Fibroblast of lung (primary cell): ENCODE data around the gene CYB561D2. TPM values are rescaled to one million over a fixed set of nuclear protein-coding genes. Genes with fewer than 3 reads are reported as not detected.

ENCODE experiments used
- DNase-seq, 2 donors: peaks; one replicate each; pipeline versions ENCODE4 v3.0.0 to v3.0.0-alpha.2; 2010; ENCODE audit warnings: low read depth in 2 of 2
- H2AFZ ChIP-seq: 2 replicates; pipeline ENCODE4 v1.5.1; 2012; ENCODE audit warnings: low read length, control low read depth, inconsistent platforms
- H3K27ac ChIP-seq: 2 replicates; pipeline ENCODE4 v1.5.1; 2011; ENCODE audit warnings: low read length, control low read depth; ENCODE audit not compliant: insufficient read depth
- H3K27me3 ChIP-seq: 2 replicates; pipeline ENCODE4 v1.5.1; 2011; ENCODE audit warnings: mild to moderate bottlenecking, low read length; ENCODE audit not compliant: control insufficient read depth, insufficient read depth
- H3K36me3 ChIP-seq: 2 replicates; pipeline ENCODE4 v1.5.1; 2011; ENCODE audit warnings: low read length; ENCODE audit not compliant: control insufficient read depth, insufficient read depth
- H3K4me1 ChIP-seq: 2 replicates; pipeline ENCODE4 v1.5.1; 2011; ENCODE audit warnings: low read length; ENCODE audit not compliant: control insufficient read depth, insufficient read depth; ENCODE audit errors: extremely low read depth
- H3K4me2 ChIP-seq: 2 replicates; pipeline ENCODE4 v1.5.1; 2011; ENCODE audit warnings: low read length, control low read depth; ENCODE audit not compliant: insufficient read depth; ENCODE audit errors: extremely low read depth
- H3K4me3 ChIP-seq, 4 experiments: fragments of 200-600 bp in 1 of 4; sonication (generic) in 1 of 4; replicated peaks in 1 of 4; 2 replicates each; pipeline ENCODE4 v1.5.1; 2011 to 2016; ENCODE audit warnings: low read length in 4 of 4, low read depth in 3 of 4, mild to moderate bottlenecking in 3 of 4, control low read depth in 2 of 4, inconsistent platforms in 1 of 4, mixed read lengths in 1 of 4; ENCODE audit not compliant: insufficient read depth in 1 of 4; ENCODE audit errors: control extremely low read depth in 1 of 4
- H3K79me2 ChIP-seq: 2 replicates; pipeline ENCODE4 v1.5.1; 2012; ENCODE audit warnings: mild to moderate bottlenecking, low read length, inconsistent platforms; ENCODE audit not compliant: control insufficient read depth, insufficient read depth
- H3K9ac ChIP-seq: 2 replicates; pipeline ENCODE4 v1.5.1; 2011; ENCODE audit warnings: mild to moderate bottlenecking, low read length, control low read depth; ENCODE audit not compliant: insufficient read depth
- H3K9me3 ChIP-seq: 2 replicates; pipeline ENCODE4 v1.5.1; 2012; ENCODE audit warnings: low read depth, low read length; ENCODE audit not compliant: control insufficient read depth, insufficient read depth
- H4K20me1 ChIP-seq: 2 replicates; pipeline ENCODE4 v1.5.1; 2011; ENCODE audit warnings: low read length; ENCODE audit not compliant: control insufficient read depth, insufficient read depth; ENCODE audit errors: extremely low read depth
- EZH2 ChIP-seq: IDR thresholded peaks from 2 replicates; pipeline ENCODE4 v1.5.1; 2012; ENCODE audit warnings: low read length, control low read depth, mild to moderate bottlenecking; ENCODE audit errors: missing control alignments
- polyA plus RNA-seq, 2 donors: library from polyadenylated mRNA; depleted of rRNA in 1 of 2; stranded (reverse) in 1 of 2; unstranded in 1 of 2; fragments of >200 nt; gene quantifications; 2 replicates each; pipeline ENCODE4 v1.2.1, GENCODE V29; 2011 to 2012; ENCODE audit warnings: missing spikeins in 1 of 2
- total RNA-seq: library from RNA; depleted of rRNA; stranded (reverse); fragments of >200 nt; gene quantifications from 2 replicates; pipeline ENCODE4 v1.2.1, GENCODE V29; 2014
- TF ChIP-seq, protein P1 (sequence below), 2 donors: IDR thresholded peaks in 1 of 2; conservative IDR thresholded peaks in 1 of 2; 1 replicate in 1 of 2; 2 replicates in 1 of 2; pipeline ENCODE4 v1.5.1; 2011 to 2012; ENCODE audit warnings: low read length in 2 of 2, control low read depth in 1 of 2, inconsistent platforms in 1 of 2, low read depth in 1 of 2, mild to moderate bottlenecking in 1 of 2

The CYB561D2 gene
- total and polyA plus RNA-seq, 2 donors (not counting 1 experiment from before 2014, with no cell fraction given): 16.4 to 28.6 TPM

- Histone ChIP-seq H3K4me3 (no peak overlapping the region), H3K9ac (no peak overlapping the region), H3K79me2 (no peaks in the 10 kb centered on the region), H4K20me1 (no peaks in the 10 kb centered on the region), H3K9me3 (no peaks in the 10 kb centered on the region), H3K27ac (no peak overlapping the region), H3K4me1 (no peaks in the 10 kb centered on the region), H3K4me2 (no peak overlapping the region), H2AFZ (no peak overlapping the region), H3K27me3 (peaks cover 5% of the 10 kb centered on the region), H3K36me3 (no peaks in the 10 kb centered on the region)
- TF ChIP-seq EZH2: no peak
- DNase-seq: no peak
These were observed 45.8 kb downstream of the CYB561D2 start for GRCh38 chr3:50396502-50396901.

- H3K4me1 ChIP-seq: no peaks in the 10 kb centered on the region
- no peak for DNase-seq
- no peaks in the 10 kb centered on the region for H3K79me2 ChIP-seq
- H3K27me3 ChIP-seq: peaks cover 5% of the 10 kb centered on the region
- no peak overlapping the region for H3K9ac ChIP-seq
- no peak overlapping the region for H3K4me2 ChIP-seq
- TF ChIP-seq EZH2: no peak
- TF ChIP-seq, protein P1, sequence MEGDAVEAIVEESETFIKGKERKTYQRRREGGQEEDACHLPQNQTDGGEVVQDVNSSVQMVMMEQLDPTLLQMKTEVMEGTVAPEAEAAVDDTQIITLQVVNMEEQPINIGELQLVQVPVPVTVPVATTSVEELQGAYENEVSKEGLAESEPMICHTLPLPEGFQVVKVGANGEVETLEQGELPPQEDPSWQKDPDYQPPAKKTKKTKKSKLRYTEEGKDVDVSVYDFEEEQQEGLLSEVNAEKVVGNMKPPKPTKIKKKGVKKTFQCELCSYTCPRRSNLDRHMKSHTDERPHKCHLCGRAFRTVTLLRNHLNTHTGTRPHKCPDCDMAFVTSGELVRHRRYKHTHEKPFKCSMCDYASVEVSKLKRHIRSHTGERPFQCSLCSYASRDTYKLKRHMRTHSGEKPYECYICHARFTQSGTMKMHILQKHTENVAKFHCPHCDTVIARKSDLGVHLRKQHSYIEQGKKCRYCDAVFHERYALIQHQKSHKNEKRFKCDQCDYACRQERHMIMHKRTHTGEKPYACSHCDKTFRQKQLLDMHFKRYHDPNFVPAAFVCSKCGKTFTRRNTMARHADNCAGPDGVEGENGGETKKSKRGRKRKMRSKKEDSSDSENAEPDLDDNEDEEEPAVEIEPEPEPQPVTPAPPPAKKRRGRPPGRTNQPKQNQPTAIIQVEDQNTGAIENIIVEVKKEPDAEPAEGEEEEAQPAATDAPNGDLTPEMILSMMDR (conservative IDR thresholded peaks at IDR 0.05 in 1 of 2, IDR thresholded peaks at IDR 0.05 in 1 of 2; ENCODE audit: low read depth in 1 of 2, low read length in 2 of 2): no peak
- no peak overlapping the region for H3K27ac ChIP-seq
- H3K36me3 ChIP-seq: no peaks in the 10 kb centered on the region
- H4K20me1 ChIP-seq: no peaks in the 10 kb centered on the region
- no peak overlapping the region for H3K4me3 ChIP-seq
- no peaks in the 10 kb centered on the region for H3K9me3 ChIP-seq
- H2AFZ ChIP-seq: no peak overlapping the region
These were observed 51.4 kb downstream of the CYB561D2 start for GRCh38 chr3:50401978-50402595.

Other genes with a start within 250 kb of the CYB561D2 start
- gene SEMA3F, start 195.5 kb upstream of the CYB561D2 start, total RNA-seq: 9.7 and 10.3 TPM in 2 replicates
- 5.1 and 21.2 TPM in 2 replicates for gene SEMA3F, start 195.5 kb upstream of the CYB561D2 start, polyA plus RNA-seq
- gene GNAT1, start 159.3 kb upstream of the CYB561D2 start, total RNA-seq: not detected in 2 replicates
- gene GNAT1, start 159.3 kb upstream of the CYB561D2 start, polyA plus RNA-seq: not detected in 2 replicates
- gene SLC38A3, start 145.6 kb upstream of the CYB561D2 start, total RNA-seq: not detected in 2 replicates
- gene SLC38A3, start 145.6 kb upstream of the CYB561D2 start, polyA plus RNA-seq: 0.02 TPM in 1 of 2 replicates, not detected in the other
- 124 and 238 TPM in 2 replicates for gene GNAI2, start 114.7 kb upstream of the CYB561D2 start, total RNA-seq
- gene GNAI2, start 114.7 kb upstream of the CYB561D2 start, polyA plus RNA-seq: 704 and 828 TPM in 2 replicates
- gene SEMA3B, start 81.7 kb upstream of the CYB561D2 start, total RNA-seq: 51.6 and 85.2 TPM in 2 replicates
- gene SEMA3B, start 81.7 kb upstream of the CYB561D2 start, polyA plus RNA-seq: 17.6 and 23.5 TPM in 2 replicates
- gene LSMEM2, start 71.8 kb upstream of the CYB561D2 start, total RNA-seq: not detected in 2 replicates
- not detected in 2 replicates for gene LSMEM2, start 71.8 kb upstream of the CYB561D2 start, polyA plus RNA-seq
- 51.0 and 56.0 TPM in 2 replicates for gene IFRD2, start 58.4 kb upstream of the CYB561D2 start, total RNA-seq
- gene IFRD2, start 58.4 kb upstream of the CYB561D2 start, polyA plus RNA-seq: 28.1 and 44.0 TPM in 2 replicates
- 5.6 and 7.4 TPM in 2 replicates for gene HYAL3, start 51.5 kb upstream of the CYB561D2 start, total RNA-seq
- gene HYAL3, start 51.5 kb upstream of the CYB561D2 start, polyA plus RNA-seq: 3.0 and 3.2 TPM in 2 replicates
- gene NAA80, start 51.5 kb upstream of the CYB561D2 start, total RNA-seq: 2.1 and 3.8 TPM in 2 replicates
- gene NAA80, start 51.5 kb upstream of the CYB561D2 start, polyA plus RNA-seq: 3.1 and 4.3 TPM in 2 replicates
- 1.3 and 1.8 TPM in 2 replicates for gene HYAL1, start 47.3 kb upstream of the CYB561D2 start, total RNA-seq
- gene HYAL1, start 47.3 kb upstream of the CYB561D2 start, polyA plus RNA-seq: 1.8 and 2.5 TPM in 2 replicates
- gene HYAL2, start 28.1 kb upstream of the CYB561D2 start, total RNA-seq: 50.6 and 52.5 TPM in 2 replicates
- 35.1 and 36.9 TPM in 2 replicates for gene HYAL2, start 28.1 kb upstream of the CYB561D2 start, polyA plus RNA-seq
- 13.4 and 14.6 TPM in 2 replicates for gene TUSC2, start 22.6 kb upstream of the CYB561D2 start, total RNA-seq
- gene TUSC2, start 22.6 kb upstream of the CYB561D2 start, polyA plus RNA-seq: 15.3 and 19.2 TPM in 2 replicates
- gene RASSF1, start 10.0 kb upstream of the CYB561D2 start, total RNA-seq: 24.1 and 32.4 TPM in 2 replicates
- 33.3 and 41.7 TPM in 2 replicates for gene RASSF1, start 10.0 kb upstream of the CYB561D2 start, polyA plus RNA-seq
- gene ZMYND10, start 5.1 kb upstream of the CYB561D2 start, total RNA-seq: 0.26 and 0.83 TPM in 2 replicates
- gene ZMYND10, start 5.1 kb upstream of the CYB561D2 start, polyA plus RNA-seq: 0.32 and 0.93 TPM in 2 replicates
- gene NPRL2, start 87 bp upstream of the CYB561D2 start, total RNA-seq: 19.3 and 27.2 TPM in 2 replicates
- 21.4 and 26.2 TPM in 2 replicates for gene NPRL2, start 87 bp upstream of the CYB561D2 start, polyA plus RNA-seq
- gene TMEM115, start 8.7 kb downstream of the CYB561D2 start, total RNA-seq: 39.3 and 44.8 TPM in 2 replicates
- 28.2 and 28.9 TPM in 2 replicates for gene TMEM115, start 8.7 kb downstream of the CYB561D2 start, polyA plus RNA-seq
- under 0.01 TPM in 1 of 2 replicates, not detected in the other for gene CACNA2D2, start 152.8 kb downstream of the CYB561D2 start, total RNA-seq
- gene CACNA2D2, start 152.8 kb downstream of the CYB561D2 start, polyA plus RNA-seq: 0.02 and 0.06 TPM in 2 replicates
- 14.1 and 25.8 TPM in 2 replicates for gene C3orf18, start 216.9 kb downstream of the CYB561D2 start, total RNA-seq
- 8.7 and 9.4 TPM in 2 replicates for gene C3orf18, start 216.9 kb downstream of the CYB561D2 start, polyA plus RNA-seq
- 8.2 and 12.7 TPM in 2 replicates for gene HEMK1, start 218.7 kb downstream of the CYB561D2 start, total RNA-seq
- gene HEMK1, start 218.7 kb downstream of the CYB561D2 start, polyA plus RNA-seq: 6.1 and 8.4 TPM in 2 replicates